ENCODE results near the gene CXCR2. TPM values are rescaled to one million over a fixed set of nuclear protein-coding genes. Genes with fewer than 3 reads are reported as not detected.
"Not testable (repeated sequence)": the region's sequence is repeated elsewhere in the genome, so short reads cannot be mapped to it uniquely, and the experiment has no call there.

The CXCR2 gene
- total and polyA plus RNA-seq, 4 experiments from 2014 or later: not detected

- Mint-ChIP-seq H3K4me1 (no peaks in the 10 kb centered on the region), H3K36me3 (peaks cover 2 to 10% of the 10 kb centered on the region in 2 donors), H3K9me3 (peaks cover 0 to 19% (median 13%) of the 10 kb centered on the region in 8 donors), H3K4me3 (no peak overlapping the region), H3K27me3 (peaks cover 7 to 8% of the 10 kb centered on the region in 2 donors), H3K27ac (no peak overlapping the region)
- intact Hi-C loops (cut with micrococcal nuclease): no loop called here
- no peak overlapping the region for H3K4me3 ChIP-seq (ENCODE audit: low read length in 2 of 2)
- CTCF ChIA-PET (ENCODE audit: partially characterized antibody): no interaction called here
- no peaks in the 10 kb centered on the region for H3K27me3 ChIP-seq (ENCODE audit: insufficient read depth, low read length)
- POLR2A ChIA-PET (ENCODE audit: partially characterized antibody): no interaction called here
- H3K4me1 ChIP-seq (ENCODE audit: insufficient read depth, low read length): no peaks in the 10 kb centered on the region
- H3K27ac ChIP-seq (ENCODE audit: low read depth, low read length): no peak overlapping the region
- H3K9me3 ChIP-seq (ENCODE audit: control insufficient read depth in 1 of 2, low read length in 2 of 2): no peaks in the 10 kb centered on the region
- DNase-seq: no peak
- H3K36me3 ChIP-seq (ENCODE audit: insufficient read depth, low read length): no peaks in the 10 kb centered on the region
These were observed 42.5 kb upstream of the CXCR2 start for GRCh38 chr2:218083352-218083676.

GRCh38 chr2:218086478-218086877, 39.4 kb upstream of the CXCR2 start:
- H3K27me3 Mint-ChIP-seq: peaks cover 8 to 12% of the 10 kb centered on the region in 2 donors
- CTCF ChIA-PET (ENCODE audit: partially characterized antibody): no interaction called here
- no peaks in the 10 kb centered on the region for H3K4me1 ChIP-seq (ENCODE audit: insufficient read depth, low read length)

GRCh38 chr2:218089259-218089658, 36.6 kb upstream of the CXCR2 start:
- Mint-ChIP-seq H3K27me3 (peaks cover 9% of the 10 kb centered on the region in 2 donors), H3K27ac (no peak overlapping the region), H3K36me3 (peaks cover 2 to 10% of the 10 kb centered on the region in 2 donors), H3K9me3 (peaks cover 0 to 19% (median 13%) of the 10 kb centered on the region in 8 donors), H3K4me3 (no peak overlapping the region), H3K4me1 (no peaks in the 10 kb centered on the region)
- H3K9me3 ChIP-seq (ENCODE audit: control insufficient read depth in 1 of 2, low read length in 2 of 2): no peaks in the 10 kb centered on the region
- no peaks in the 10 kb centered on the region for H3K27me3 ChIP-seq (ENCODE audit: insufficient read depth, low read length)
- intact Hi-C loops (cut with micrococcal nuclease): no loop called here
- no peak overlapping the region for H3K27ac ChIP-seq (ENCODE audit: low read depth, low read length)
- POLR2A ChIA-PET (ENCODE audit: partially characterized antibody): no interaction called here
- CTCF ChIA-PET (ENCODE audit: partially characterized antibody): interaction anchor here (0.7 kb wide), 1 partner anchor 20 kb away, joined by 3 read pairs; the partner anchor contains the start of gene RUFY4
- no peak overlapping the region for H3K4me3 ChIP-seq (ENCODE audit: low read length in 2 of 2)
- no peaks in the 10 kb centered on the region for H3K36me3 ChIP-seq (ENCODE audit: insufficient read depth, low read length)
- H3K4me1 ChIP-seq (ENCODE audit: insufficient read depth, low read length): no peaks in the 10 kb centered on the region
- DNase-seq: no peak

More at GRCh38 chr2:218086478-218086877, 39.4 kb upstream of the CXCR2 start:
- H3K4me3 ChIP-seq (ENCODE audit: low read length in 2 of 2): no peak overlapping the region
- Mint-ChIP-seq H3K4me3 (no peak overlapping the region), H3K4me1 (no peaks in the 10 kb centered on the region), H3K27ac (peak overlapping the region in 1 of 7 donors; percentile 28), H3K36me3 (peaks cover 2 to 10% of the 10 kb centered on the region in 2 donors), H3K9me3 (peaks cover 0 to 19% (median 13%) of the 10 kb centered on the region in 8 donors)
- intact Hi-C loops (cut with micrococcal nuclease): no loop called here
- no peak for DNase-seq
- H3K27ac ChIP-seq (ENCODE audit: low read depth, low read length): no peak overlapping the region
- no peaks in the 10 kb centered on the region for H3K9me3 ChIP-seq (ENCODE audit: control insufficient read depth in 1 of 2, low read length in 2 of 2)
- POLR2A ChIA-PET (ENCODE audit: partially characterized antibody): no interaction called here
- H3K27me3 ChIP-seq (ENCODE audit: insufficient read depth, low read length): no peaks in the 10 kb centered on the region
- H3K36me3 ChIP-seq (ENCODE audit: insufficient read depth, low read length): no peaks in the 10 kb centered on the region

- Mint-ChIP-seq H3K4me1 (no peaks in the 10 kb centered on the region), H3K27me3 (peaks cover 4 to 9% of the 10 kb centered on the region in 2 donors), H3K27ac (no peak overlapping the region), H3K36me3 (no peaks in the 10 kb centered on the region), H3K9me3 (peaks cover 0 to under 1% (median under 1%) of the 10 kb centered on the region in 8 donors), H3K4me3 (no peak overlapping the region)
- Histone ChIP-seq H3K4me1 (ENCODE audit: insufficient read depth, low read length) (no peaks in the 10 kb centered on the region), H3K27ac (ENCODE audit: low read depth, low read length) (no peak overlapping the region), H3K27me3 (ENCODE audit: insufficient read depth, low read length) (no peaks in the 10 kb centered on the region), H3K4me3 (ENCODE audit: low read length in 2 of 2) (no peak overlapping the region), H3K36me3 (ENCODE audit: insufficient read depth, low read length) (no peaks in the 10 kb centered on the region), H3K9me3 (ENCODE audit: control insufficient read depth in 1 of 2, low read length in 2 of 2) (no peaks in the 10 kb centered on the region)
- CTCF ChIA-PET (ENCODE audit: partially characterized antibody): no interaction called here
- intact Hi-C loops (cut with micrococcal nuclease): no loop called here
- DNase-seq: no peak
- POLR2A ChIA-PET (ENCODE audit: partially characterized antibody): no interaction called here
These were observed 34.1 kb upstream of the CXCR2 start for GRCh38 chr2:218091746-218092145.

GRCh38 chr2:218093879-218094278, 31.9 kb upstream of the CXCR2 start:
- no peaks in the 10 kb centered on the region for H3K9me3 ChIP-seq (ENCODE audit: control insufficient read depth in 1 of 2, low read length in 2 of 2)
- CTCF ChIA-PET (ENCODE audit: partially characterized antibody): no interaction called here
- H3K27me3 ChIP-seq (ENCODE audit: insufficient read depth, low read length): no peaks in the 10 kb centered on the region
- no peaks in the 10 kb centered on the region for H3K9me3 Mint-ChIP-seq
- H3K4me3 ChIP-seq (ENCODE audit: low read length in 2 of 2): no peak overlapping the region
- no peak overlapping the region for H3K27ac Mint-ChIP-seq
- intact Hi-C loops (cut with micrococcal nuclease): no loop called here
- POLR2A ChIA-PET (ENCODE audit: partially characterized antibody): no interaction called here
- H3K27me3 Mint-ChIP-seq: peaks cover under 1 to 6% of the 10 kb centered on the region in 2 donors
- no peak overlapping the region for H3K27ac ChIP-seq (ENCODE audit: low read depth, low read length)
- H3K4me1 ChIP-seq (ENCODE audit: insufficient read depth, low read length): no peaks in the 10 kb centered on the region
- no peaks in the 10 kb centered on the region for H3K4me1 Mint-ChIP-seq
- H3K4me3 Mint-ChIP-seq: no peak overlapping the region
- no peak for DNase-seq
- H3K36me3 Mint-ChIP-seq: no peaks in the 10 kb centered on the region
- H3K36me3 ChIP-seq (ENCODE audit: insufficient read depth, low read length): no peaks in the 10 kb centered on the region

- ChIA-PET POLR2A (ENCODE audit: partially characterized antibody) (no interaction called here), CTCF (ENCODE audit: partially characterized antibody) (no interaction called here)
- Mint-ChIP-seq H3K27ac (no peak overlapping the region), H3K4me3 (no peak overlapping the region), H3K27me3 (peaks cover 6 to 7% of the 10 kb centered on the region in 2 donors), H3K9me3 (no peaks in the 10 kb centered on the region), H3K36me3 (no peaks in the 10 kb centered on the region), H3K4me1 (no peaks in the 10 kb centered on the region)
- Histone ChIP-seq H3K4me3 (ENCODE audit: low read length in 2 of 2) (no peak overlapping the region), H3K27ac (ENCODE audit: low read depth, low read length) (no peak overlapping the region), H3K4me1 (ENCODE audit: insufficient read depth, low read length) (no peaks in the 10 kb centered on the region), H3K9me3 (ENCODE audit: control insufficient read depth in 1 of 2, low read length in 2 of 2) (no peaks in the 10 kb centered on the region), H3K36me3 (ENCODE audit: insufficient read depth, low read length) (no peaks in the 10 kb centered on the region), H3K27me3 (ENCODE audit: insufficient read depth, low read length) (no peaks in the 10 kb centered on the region)
- intact Hi-C loops (cut with micrococcal nuclease): no loop called here
- DNase-seq: no peak
These were observed 30.0 kb upstream of the CXCR2 start for GRCh38 chr2:218095853-218096252.

- H3K27ac Mint-ChIP-seq: no peak overlapping the region
- no peaks in the 10 kb centered on the region for H3K4me1 ChIP-seq (ENCODE audit: insufficient read depth, low read length)
- H3K4me3 Mint-ChIP-seq: no peak overlapping the region
- H3K27me3 ChIP-seq (ENCODE audit: insufficient read depth, low read length): peaks cover 3% of the 10 kb centered on the region
- no peaks in the 10 kb centered on the region for H3K4me1 Mint-ChIP-seq
- H3K27me3 Mint-ChIP-seq: peaks cover 6 to 7% of the 10 kb centered on the region in 2 donors
- no peak for DNase-seq
- CTCF ChIA-PET (ENCODE audit: partially characterized antibody): no interaction called here
- POLR2A ChIA-PET (ENCODE audit: partially characterized antibody): no interaction called here
- no peak overlapping the region for H3K27ac ChIP-seq (ENCODE audit: low read depth, low read length)
- intact Hi-C loops (cut with micrococcal nuclease): no loop called here
- H3K36me3 Mint-ChIP-seq: no peaks in the 10 kb centered on the region
- H3K9me3 ChIP-seq (ENCODE audit: control insufficient read depth in 1 of 2, low read length in 2 of 2): no peaks in the 10 kb centered on the region
- no peak overlapping the region for H3K4me3 ChIP-seq (ENCODE audit: low read length in 2 of 2)
- no peaks in the 10 kb centered on the region for H3K36me3 ChIP-seq (ENCODE audit: insufficient read depth, low read length)
- peaks cover 0 to 2% (median 0%) of the 10 kb centered on the region in 8 donors for H3K9me3 Mint-ChIP-seq
These were observed 27.9 kb upstream of the CXCR2 start for GRCh38 chr2:218097975-218098374.

- H3K9me3 ChIP-seq (ENCODE audit: control insufficient read depth in 1 of 2, low read length in 2 of 2); H3K36me3 ChIP-seq (ENCODE audit: insufficient read depth, low read length); H3K4me1 Mint-ChIP-seq; CTCF ChIA-PET (ENCODE audit: partially characterized antibody); H3K27ac ChIP-seq (ENCODE audit: low read depth, low read length); POLR2A ChIA-PET (ENCODE audit: partially characterized antibody); H3K36me3 Mint-ChIP-seq; H3K4me3 ChIP-seq (ENCODE audit: low read length in 2 of 2); H3K27ac Mint-ChIP-seq; H3K4me3 Mint-ChIP-seq; H3K27me3 ChIP-seq (ENCODE audit: insufficient read depth, low read length); DNase-seq; intact Hi-C loops (cut with micrococcal nuclease); H3K4me1 ChIP-seq (ENCODE audit: insufficient read depth, low read length): not testable (repeated sequence)
- Mint-ChIP-seq H3K9me3 (peaks cover 0 to 27% (median 17%) of the 10 kb centered on the region in 8 donors), H3K27me3 (peaks cover 22 to 34% of the 10 kb centered on the region in 2 donors)
These were observed 17.0 kb upstream of the CXCR2 start for GRCh38 chr2:218108834-218109233.

All from CD4-positive, alpha-beta memory T cell (primary cell).